Right atrium auricular region (tissue), 2 donors: ENCODE measurements around the gene CNOT8. TPM values are rescaled to one million over a fixed set of nuclear protein-coding genes. Genes with fewer than 3 reads are reported as not detected.

ENCODE experiments used
- DNase-seq: peaks from one replicate; pipeline ENCODE4 v3.0.0-alpha.2; 2019; ENCODE audit warnings: low spot score
- H3K27ac ChIP-seq, 2 donors: fragments of 200-600 bp; sonication (generic); 1 replicate in 1 of 2; 2 replicates in 1 of 2; pipeline ENCODE4 v1.5.1; 2016 to 2019
- H3K27me3 ChIP-seq, 2 donors: fragments of 200-600 bp; sonication (generic); one replicate each; pipeline versions ENCODE4 v1.5.1 to v1.6.0; 2017 to 2019
- H3K36me3 ChIP-seq: fragments of 200-600 bp; sonication (generic); one replicate; pipeline ENCODE4 v1.5.1; 2016
- H3K4me1 ChIP-seq, 2 donors: fragments of 200-600 bp; sonication (generic); one replicate each; pipeline versions ENCODE4 v1.5.1 to v1.6.0; 2017 to 2019
- H3K4me3 ChIP-seq, 2 donors: fragments of 200-600 bp; sonication (generic); 1 replicate in 1 of 2; 2 replicates in 1 of 2; pipeline ENCODE4 v1.5.1; 2017 to 2019; ENCODE audit warnings: mild to moderate bottlenecking in 1 of 2, moderate library complexity in 1 of 2
- H3K9me3 ChIP-seq, 2 donors: fragments of 200-600 bp; sonication (generic); one replicate each; pipeline ENCODE4 v1.5.1; 2019
- total RNA-seq, 2 donors: library from RNA; depleted of rRNA; stranded (reverse); fragments of >200 nt; gene quantifications; one replicate each; pipeline ENCODE4 v1.1.0, GENCODE V29; 2016
- TF ChIP-seq, protein P1 (sequence below), 2 donors: fragments of 200-600 bp; sonication (generic); IDR thresholded peaks; one replicate each; pipeline ENCODE4 v1.5.1; 2019; ENCODE audit warnings: antibody characterized with exemption in 2 of 2

CNOT8 gene
- total RNA-seq: 10 to 100 TPM; 28.0 to 31.4 TPM

DNA sequence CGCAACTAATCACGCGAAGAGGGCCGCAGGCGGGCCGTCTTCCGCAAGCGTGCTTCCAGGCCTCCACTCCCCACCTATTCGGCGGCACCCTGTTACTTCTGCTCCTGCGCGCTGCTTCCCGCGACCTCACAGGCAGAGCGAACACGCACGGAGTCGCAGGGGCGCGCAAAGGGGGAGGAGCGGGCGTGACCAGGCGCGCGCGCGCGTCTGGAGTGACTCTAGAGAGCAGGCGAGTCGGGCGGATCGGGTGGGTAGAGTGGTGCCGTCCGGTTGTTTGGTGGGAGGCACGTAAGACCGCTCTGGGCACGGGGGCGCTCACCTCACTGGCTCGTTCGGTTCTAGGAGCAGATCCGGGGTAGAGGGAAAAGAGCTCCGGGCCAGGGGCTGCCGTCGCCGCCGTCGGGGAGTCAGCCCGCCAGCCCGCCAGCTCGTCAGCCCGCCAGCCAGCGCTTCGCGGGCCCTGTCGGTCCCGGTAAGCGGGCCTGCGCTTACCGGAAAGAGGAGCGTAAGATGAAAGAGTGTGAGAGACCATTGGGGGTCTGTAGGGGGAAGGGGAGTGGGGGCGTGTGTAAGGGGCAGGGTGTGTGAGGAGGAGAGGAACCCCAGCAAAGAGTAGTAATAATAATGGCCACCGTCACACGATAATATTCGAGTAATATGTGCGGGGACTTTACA lies at the start of gene CNOT8:
TSS of gene CNOT8 (plus strand) at position 331 of the 675 bp plus-strand sequence. CDS start 4,652 bp downstream, outside the sequence.
- Histone ChIP-seq H3K4me3 (peak within 1 kb of the TSS; percentile 81 to 93), H3K36me3 (peaks cover 4% of the 10 kb centered on the region), H3K27ac (peak within 1 kb of the TSS; percentile 99), H3K4me1 (peaks cover 0 to 41% of the 10 kb centered on the region in 2 donors), H3K27me3 (no peaks in the 10 kb centered on the region), H3K9me3 (no peaks in the 10 kb centered on the region)
- TF ChIP-seq, protein P1, sequence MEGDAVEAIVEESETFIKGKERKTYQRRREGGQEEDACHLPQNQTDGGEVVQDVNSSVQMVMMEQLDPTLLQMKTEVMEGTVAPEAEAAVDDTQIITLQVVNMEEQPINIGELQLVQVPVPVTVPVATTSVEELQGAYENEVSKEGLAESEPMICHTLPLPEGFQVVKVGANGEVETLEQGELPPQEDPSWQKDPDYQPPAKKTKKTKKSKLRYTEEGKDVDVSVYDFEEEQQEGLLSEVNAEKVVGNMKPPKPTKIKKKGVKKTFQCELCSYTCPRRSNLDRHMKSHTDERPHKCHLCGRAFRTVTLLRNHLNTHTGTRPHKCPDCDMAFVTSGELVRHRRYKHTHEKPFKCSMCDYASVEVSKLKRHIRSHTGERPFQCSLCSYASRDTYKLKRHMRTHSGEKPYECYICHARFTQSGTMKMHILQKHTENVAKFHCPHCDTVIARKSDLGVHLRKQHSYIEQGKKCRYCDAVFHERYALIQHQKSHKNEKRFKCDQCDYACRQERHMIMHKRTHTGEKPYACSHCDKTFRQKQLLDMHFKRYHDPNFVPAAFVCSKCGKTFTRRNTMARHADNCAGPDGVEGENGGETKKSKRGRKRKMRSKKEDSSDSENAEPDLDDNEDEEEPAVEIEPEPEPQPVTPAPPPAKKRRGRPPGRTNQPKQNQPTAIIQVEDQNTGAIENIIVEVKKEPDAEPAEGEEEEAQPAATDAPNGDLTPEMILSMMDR (IDR thresholded peaks at IDR 0.05): peak in 1 of 2 donors; percentile 16
- DNase-seq: peak; percentile 99

DNA sequence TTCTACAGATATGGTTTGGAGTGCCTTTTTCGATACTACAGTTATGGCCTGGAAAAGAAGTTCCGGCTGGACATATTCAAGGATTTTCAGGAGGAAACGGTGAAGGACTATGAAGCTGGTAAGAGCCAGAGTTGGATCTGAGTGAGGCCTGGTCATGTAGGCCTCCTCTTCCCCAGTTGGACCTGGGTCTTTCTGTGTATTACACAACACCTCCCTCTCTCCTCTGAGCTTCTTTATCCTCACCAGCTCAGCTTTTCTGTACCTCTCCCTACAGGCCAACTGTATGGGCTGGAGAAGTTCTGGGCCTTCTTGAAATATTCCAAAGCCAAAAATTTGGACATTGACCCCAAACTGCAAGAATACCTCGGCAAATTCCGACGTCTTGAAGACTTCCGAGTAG lies 47.2 kb upstream of the CNOT8 start:
- Histone ChIP-seq H3K4me3 (no peak overlapping the region), H3K9me3 (no peaks in the 10 kb centered on the region), H3K4me1 (no peaks in the 10 kb centered on the region), H3K36me3 (peaks cover 86% of the 10 kb centered on the region), H3K27me3 (no peaks in the 10 kb centered on the region), H3K27ac (no peak overlapping the region)
- TF ChIP-seq, protein P1 (IDR thresholded peaks at IDR 0.05): no peak
- no peak for DNase-seq

DNA sequence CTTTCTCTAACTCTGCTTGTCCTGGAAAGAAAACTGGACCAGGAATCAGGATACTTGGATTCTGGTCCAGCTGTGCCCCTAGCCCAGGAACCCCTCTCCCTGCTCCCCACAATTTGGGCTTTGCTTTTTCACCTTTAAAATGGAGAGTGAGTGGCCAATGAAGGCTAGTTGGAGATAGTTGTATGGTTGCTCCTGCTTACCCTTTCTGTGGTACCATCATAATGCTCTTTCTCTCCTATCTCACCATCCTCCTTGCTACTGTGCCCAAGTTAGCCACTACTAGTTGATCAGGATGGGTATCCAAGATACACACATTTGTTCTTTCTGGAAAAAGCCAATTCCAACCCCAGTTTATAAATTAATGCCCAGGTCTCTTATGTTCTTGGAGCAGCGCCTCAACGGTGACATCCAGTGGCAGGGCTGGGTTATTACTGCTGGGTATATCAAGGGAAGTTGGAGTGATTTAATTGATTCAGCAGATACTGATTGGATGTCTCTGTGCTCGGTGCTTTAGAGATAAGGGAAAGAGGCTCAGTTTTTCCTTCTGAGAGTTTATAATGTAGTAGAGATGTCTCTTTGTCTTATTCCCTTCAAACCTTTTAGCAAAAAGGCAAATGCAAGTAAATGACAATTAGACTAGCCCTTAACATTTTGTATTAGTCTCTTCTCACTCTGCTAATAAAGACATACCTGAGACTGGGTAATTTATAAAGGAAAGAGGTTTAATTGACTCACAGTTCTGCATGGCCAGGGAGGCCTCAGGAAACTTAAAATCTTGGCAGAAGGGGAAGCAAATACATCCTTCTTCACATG lies 46.6 kb upstream of the CNOT8 start:
- Histone ChIP-seq H3K4me1 (peaks cover 0 to 4% of the 10 kb centered on the region in 2 donors), H3K27ac (no peak overlapping the region), H3K9me3 (no peaks in the 10 kb centered on the region), H3K36me3 (peaks cover 86% of the 10 kb centered on the region), H3K4me3 (no peak overlapping the region), H3K27me3 (no peaks in the 10 kb centered on the region)
- peak; percentile 76 for DNase-seq
- TF ChIP-seq, protein P1 (IDR thresholded peaks at IDR 0.05): peak; percentile 90 to 94

DNA sequence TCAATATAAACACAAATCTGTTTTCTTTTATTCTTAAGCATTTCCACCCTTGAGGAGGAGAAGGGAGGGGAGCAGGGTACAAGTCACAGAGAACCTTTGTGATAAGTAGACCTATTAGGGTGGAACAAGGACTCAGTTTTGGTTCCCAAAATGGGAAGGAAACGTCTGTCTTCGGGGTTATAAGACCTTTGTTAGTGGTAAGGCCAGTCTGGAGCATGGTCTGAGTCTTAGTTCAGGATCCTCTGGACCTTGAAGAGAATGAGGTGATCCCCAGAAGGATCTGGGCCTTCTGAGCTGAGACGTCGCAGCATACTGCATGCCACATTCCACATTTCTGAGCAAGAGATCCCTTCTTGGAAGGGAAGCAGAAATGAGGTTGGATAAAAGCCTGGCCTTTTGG lies 45.3 kb upstream of the CNOT8 start:
- Histone ChIP-seq H3K27ac (no peak overlapping the region), H3K27me3 (no peaks in the 10 kb centered on the region), H3K36me3 (peaks cover 87% of the 10 kb centered on the region), H3K4me1 (peaks cover 0 to 8% of the 10 kb centered on the region in 2 donors), H3K9me3 (no peaks in the 10 kb centered on the region), H3K4me3 (no peak overlapping the region)
- TF ChIP-seq, protein P1 (IDR thresholded peaks at IDR 0.05): no peak
- no peak for DNase-seq

DNA sequence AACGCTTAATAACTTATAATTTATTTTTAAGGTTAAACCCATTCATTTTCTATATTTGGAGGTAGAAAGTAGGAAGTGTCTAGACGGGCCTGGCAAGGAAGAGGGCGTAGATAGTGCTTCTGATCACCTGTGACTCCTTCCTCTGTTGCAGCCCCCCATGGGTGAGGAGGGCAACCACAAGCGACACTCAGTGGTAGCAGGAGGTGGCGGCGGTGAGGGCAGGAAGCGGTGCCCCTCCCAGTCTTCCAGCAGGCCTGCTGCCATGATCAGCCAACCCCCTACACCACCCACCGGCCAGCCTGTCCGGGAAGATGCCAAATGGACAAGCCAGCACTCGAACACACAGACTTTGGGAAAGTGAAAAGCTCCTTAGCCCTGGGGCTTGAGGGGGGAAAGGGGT lies 44.7 kb upstream of the CNOT8 start:
- TF ChIP-seq, protein P1 (IDR thresholded peaks at IDR 0.05): no peak
- no peak for DNase-seq
- Histone ChIP-seq H3K27me3 (no peaks in the 10 kb centered on the region), H3K9me3 (no peaks in the 10 kb centered on the region), H3K36me3 (peaks cover 82% of the 10 kb centered on the region), H3K4me3 (no peak overlapping the region), H3K27ac (no peak overlapping the region), H3K4me1 (peaks cover 0 to 8% of the 10 kb centered on the region in 2 donors)
